GM12878 (cell line): ENCODE data around the gene KRTAP19-1. TPM values are rescaled to one million over a fixed set of nuclear protein-coding genes. Genes with fewer than 3 reads are reported as not detected.

Experiments
- ATAC-seq: fragments of 200-7000 bp; cut with Tn5 transposase; 3 replicates; pipeline ENCODE4 v1.9.1; 2020; ENCODE audit warnings: mild to moderate bottlenecking, moderate library complexity
- BruUV-seq: library from RNA; stranded (reverse); fragments of 400-500 nt; replicated peaks from 2 replicates; lab custom pipeline; 2021; lab: Mats Ljungman, UMichigan
- CTCF ChIA-PET: fragments of 300-600 bp; sonication (Branson Sonifier 250); formaldehyde crosslinking; extraction: SDS; loops from one replicate; lab custom pipeline; 2021; ENCODE audit warnings: inconsistent platforms; lab: Yijun Ruan, JAX
- POLR2A ChIA-PET: fragments of 350-600 bp; formaldehyde crosslinking; extraction: SDS; loops from one replicate; lab custom pipeline; 2021; ENCODE audit warnings: inconsistent platforms; lab: Charles Lee
- RAD21 ChIA-PET: fragments of 300-600 bp; sonication (Branson Sonifier 250); formaldehyde crosslinking; loops from one replicate; lab custom pipeline; 2023; ENCODE audit warnings: antibody characterized with exemption; ENCODE audit not compliant: unreplicated experiment; lab: Charles Lee
- SMC1A ChIA-PET: fragments of 300-600 bp; sonication (Branson Sonifier 250); formaldehyde crosslinking; loops from one replicate; lab custom pipeline; 2023; ENCODE audit not compliant: unreplicated experiment, uncharacterized antibody; lab: Charles Lee
- DNase-seq: peaks from one replicate; pipeline ENCODE4 v3.0.0-alpha.2; 2011; ENCODE audit warnings: low read depth, low spot score
- FAIRE-seq: peaks from 3 replicates; lab custom pipeline; 2011; peaks lifted over from hg19 to GRCh38; lab: Jason Lieb, UNC
- H2AFZ ChIP-seq: 2 replicates; pipeline ENCODE4 v1.6.0; 2011; ENCODE audit warnings: low read depth, low read length, control low read depth; ENCODE audit not compliant: control insufficient read depth
- H3K27ac ChIP-seq: 2 replicates; pipeline ENCODE4 v1.5.1; 2011; ENCODE audit warnings: control low read depth; ENCODE audit not compliant: control insufficient read depth, insufficient read depth
- H3K27me3 ChIP-seq, 2 experiments: replicated peaks in 1 of 2; 2 replicates each; pipeline versions ENCODE4 v1.6.0 to v1.6.1; 2011; ENCODE audit warnings: low read length in 1 of 2; ENCODE audit not compliant: control insufficient read depth in 2 of 2, insufficient read depth in 2 of 2
- H3K36me3 ChIP-seq, 2 experiments: 2 replicates each; pipeline ENCODE4 v1.5.1; 2011; ENCODE audit warnings: low read length in 1 of 2; ENCODE audit not compliant: control insufficient read depth in 2 of 2, insufficient read depth in 2 of 2
- H3K4me1 ChIP-seq: 2 replicates; pipeline ENCODE4 v1.6.1; 2011; ENCODE audit warnings: mild to moderate bottlenecking, low read length, moderate library complexity, mixed read lengths; ENCODE audit not compliant: control insufficient read depth, insufficient read depth
- H3K4me2 ChIP-seq: 2 replicates; pipeline ENCODE4 v1.6.0; 2011; ENCODE audit warnings: control low read depth; ENCODE audit not compliant: control insufficient read depth, insufficient read depth
- H3K4me3 ChIP-seq: fragments of 200-600 bp; sonication (generic); 2 replicates; pipeline ENCODE4 v1.5.1; 2016
- H3K79me2 ChIP-seq: 2 replicates; pipeline ENCODE4 v1.6.0; 2011; ENCODE audit warnings: low read length; ENCODE audit not compliant: control insufficient read depth, insufficient read depth
- H3K9ac ChIP-seq: 2 replicates; pipeline ENCODE4 v1.8.0; 2011; ENCODE audit warnings: low read length, control low read depth, mixed read lengths; ENCODE audit not compliant: control insufficient read depth, insufficient read depth
- H3K9me3 ChIP-seq: replicated peaks from 3 replicates; pipeline ENCODE4 v1.5.1; 2011; ENCODE audit warnings: mild to moderate bottlenecking, low read length; ENCODE audit not compliant: control insufficient read depth, insufficient read depth
- H4K20me1 ChIP-seq: 2 replicates; pipeline ENCODE4 v1.6.0; 2011; ENCODE audit not compliant: control insufficient read depth, insufficient read depth
- ASH2L ChIP-seq: fragments of 300-600, 200-600 bp; sonication (generic); IDR thresholded peaks from 2 replicates; pipeline ENCODE4 v1.6.1; 2017; ENCODE audit warnings: low read depth, mild to moderate bottlenecking, borderline replicate concordance
- CREM ChIP-seq: IDR thresholded peaks from 2 replicates; pipeline ENCODE4 v1.6.1; 2014; ENCODE audit warnings: antibody characterized with exemption, low read depth
- IKZF2 ChIP-seq, 2 experiments: fragments of 450-650 bp; IDR thresholded peaks; 2 replicates each; pipeline ENCODE4 v1.6.1; 2017; ENCODE audit warnings: mild to moderate bottlenecking in 2 of 2, moderate library complexity in 2 of 2
- KAT2A ChIP-seq: conservative IDR thresholded peaks from 2 replicates; pipeline ENCODE4 v1.6.1; 2011; ENCODE audit warnings: low read depth, low read length; ENCODE audit not compliant: control insufficient read depth
- MEF2B ChIP-seq: fragments of 450-650 bp; IDR thresholded peaks from 2 replicates; pipeline ENCODE4 v1.6.1; 2018; ENCODE audit warnings: mild to moderate bottlenecking, moderate library complexity; ENCODE audit not compliant: partially characterized antibody, poor library complexity, severe bottlenecking
- NFIC ChIP-seq: IDR thresholded peaks from 2 replicates; pipeline ENCODE4 v1.6.1; 2012; ENCODE audit warnings: low read depth, mild to moderate bottlenecking, inconsistent platforms, low read length, moderate library complexity
- SIX5 ChIP-seq: IDR thresholded peaks from 2 replicates; pipeline ENCODE4 v1.6.1; 2011; ENCODE audit warnings: mild to moderate bottlenecking, low read depth, low read length, moderate library complexity; ENCODE audit not compliant: severe bottlenecking
- STAT3 ChIP-seq: IDR thresholded peaks from 2 replicates; pipeline ENCODE4 v1.6.1; 2011; ENCODE audit warnings: low read depth, low read length, improper control_type of control experiment
- SUPT20H ChIP-seq: IDR thresholded peaks from 2 replicates; pipeline ENCODE4 v1.6.1; 2011; ENCODE audit warnings: low read depth, mild to moderate bottlenecking, low read length, moderate library complexity, borderline replicate concordance; ENCODE audit not compliant: control insufficient read depth
- ZNF274 ChIP-seq: IDR thresholded peaks from one replicate; pipeline ENCODE4 v1.8.0; 2011; ENCODE audit not compliant: insufficient read length, insufficient read depth
- WGBS: methylation state at CpG from one replicate; pipeline ENCODE4 v1.1.6; 2016; ENCODE audit warnings: low lambda C conversion rate; ENCODE audit not compliant: insufficient replicate concordance, insufficient coverage; ENCODE audit errors: missing lambda C conversion rate; 5-methylcytosine and 5-hydroxymethylcytosine counted together
- in situ Hi-C: fragments of 300-500 bp; cut with MboI; formaldehyde crosslinking; loops from 9 replicates; pipeline ENCODE4 v1.14.3; 2018; ENCODE audit warnings: mixed read lengths
- intact Hi-C: fragments of 100-400 bp; cut with micrococcal nuclease; formaldehyde crosslinking; loops from one replicate; pipeline ENCODE4 v1.14.2; 2022; ENCODE audit not compliant: unreplicated experiment
- polyA plus RNA-seq, 11 experiments: library from polyadenylated mRNA; depleted of rRNA in 4 of 11; unstranded in 6 of 11; stranded (reverse) in 5 of 11; fragments of >200 nt; fragmentation: Nextera tagmentation in 4 of 11; fragmentation: Illumina TruSeq in 1 of 11; extraction: Ambion mirVana in 4 of 11; extraction: Trizol in 1 of 11; gene quantifications; 1 replicate in 1 of 11; 2 replicates in 10 of 11; pipeline versions ENCODE4 v1.2.1 to v1.2.3, GENCODE V29; 2011 to 2016; ENCODE audit warnings: inconsistent platforms in 2 of 11, missing spikeins in 2 of 11, low read depth in 1 of 11
- total RNA-seq, 4 experiments: library from RNA; depleted of rRNA in 3 of 4; stranded (reverse); fragments of >200 nt in 3 of 4; fragmentation: Illumina TruSeq in 1 of 4; extraction: Trizol in 1 of 4; gene quantifications; 2 replicates each; pipeline versions ENCODE4 v1.2.1 to v1.2.3, GENCODE V29; 2013 to 2021
- TF ChIP-seq, protein P1 (sequence below): fragments of 450-650 bp; conservative IDR thresholded peaks from 2 replicates; pipeline ENCODE4 v1.6.1; 2017; ENCODE audit warnings: mild to moderate bottlenecking, moderate library complexity

Gene KRTAP19-1
- total and polyA plus RNA-seq, 10 of the 15 experiments (the other 5 are each of a cell fraction or from before 2014, with no cell fraction given): not detected

DNA sequence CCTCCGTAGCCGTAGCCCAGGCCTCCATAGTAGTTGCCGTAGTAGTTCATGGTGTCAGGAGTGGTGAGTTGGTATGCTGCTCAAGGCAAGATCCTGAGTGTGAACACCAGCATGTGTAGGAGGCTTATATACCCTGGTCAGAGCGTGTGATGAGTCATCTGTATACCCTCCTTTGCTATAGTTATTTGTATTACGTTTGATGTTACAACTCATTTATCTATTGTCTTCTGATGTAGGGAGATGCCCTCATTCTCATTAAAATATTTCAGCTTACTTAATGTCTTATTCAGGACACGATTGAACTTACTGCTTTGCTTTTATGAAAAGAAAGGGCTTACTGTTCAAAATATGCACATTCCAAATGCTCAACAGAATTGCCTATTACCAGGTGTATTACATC is 21.9 kb upstream of the KRTAP19-1 start, which contains the start of gene KRTAP19-5 (continued):
- TF ChIP-seq SUPT20H (no peak), ZNF274 (no peak), ASH2L (no peak), IKZF2 (IDR thresholded peaks at IDR 0.05) (no peak), NFIC (no peak)

GRCh38 chr21:30497065-30497464 is 16.9 kb upstream of the KRTAP19-1 start, which contains the start of gene KRTAP19-4:
KRTAP19-4 (minus strand) TSS chr21:30497165; CDS start chr21:30497110, 55 bp downstream.
- intact Hi-C loops: no loop called here
- H3K9ac ChIP-seq: no peak within 1 kb of the TSS
- 12% methylated on average over 4 of the region's 4 CpGs for WGBS
- ATAC-seq (no peak), DNase-seq (no peak), FAIRE-seq (no peak)
- no peaks in the 10 kb centered on the region for H3K36me3 ChIP-seq
- H3K9me3 ChIP-seq: no peaks in the 10 kb centered on the region
- no peaks in the 10 kb centered on the region for H3K79me2 ChIP-seq
- H2AFZ ChIP-seq: no peak within 1 kb of the TSS
- in situ Hi-C loops: no loop called here
- ChIA-PET SMC1A (interaction anchor here (1.1 kb wide), 1 partner anchor 25 kb away, joined by 4 read pairs; no protein-coding TSS in a partner anchor), POLR2A (no interaction called here), RAD21 (no interaction called here), CTCF (interaction anchor here (0.5 to 1.7 kb wide), 2 partner anchors 9 to 925 kb away, joined by 3 read pairs; no protein-coding TSS in a partner anchor)
- no peaks in the 10 kb centered on the region for H4K20me1 ChIP-seq
- TF ChIP-seq, protein P1, sequence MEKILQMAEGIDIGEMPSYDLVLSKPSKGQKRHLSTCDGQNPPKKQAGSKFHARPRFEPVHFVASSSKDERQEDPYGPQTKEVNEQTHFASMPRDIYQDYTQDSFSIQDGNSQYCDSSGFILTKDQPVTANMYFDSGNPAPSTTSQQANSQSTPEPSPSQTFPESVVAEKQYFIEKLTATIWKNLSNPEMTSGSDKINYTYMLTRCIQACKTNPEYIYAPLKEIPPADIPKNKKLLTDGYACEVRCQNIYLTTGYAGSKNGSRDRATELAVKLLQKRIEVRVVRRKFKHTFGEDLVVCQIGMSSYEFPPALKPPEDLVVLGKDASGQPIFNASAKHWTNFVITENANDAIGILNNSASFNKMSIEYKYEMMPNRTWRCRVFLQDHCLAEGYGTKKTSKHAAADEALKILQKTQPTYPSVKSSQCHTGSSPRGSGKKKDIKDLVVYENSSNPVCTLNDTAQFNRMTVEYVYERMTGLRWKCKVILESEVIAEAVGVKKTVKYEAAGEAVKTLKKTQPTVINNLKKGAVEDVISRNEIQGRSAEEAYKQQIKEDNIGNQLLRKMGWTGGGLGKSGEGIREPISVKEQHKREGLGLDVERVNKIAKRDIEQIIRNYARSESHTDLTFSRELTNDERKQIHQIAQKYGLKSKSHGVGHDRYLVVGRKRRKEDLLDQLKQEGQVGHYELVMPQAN: no peak
- TF ChIP-seq MEF2B (no peak), KAT2A (no peak), CREM (no peak), STAT3 (no peak), SIX5 (no peak)
- H3K27me3 ChIP-seq: no peaks in the 10 kb centered on the region
- no peak within 1 kb of the TSS for H3K27ac ChIP-seq
- H3K4me3 ChIP-seq: no peak within 1 kb of the TSS
- H3K4me1 ChIP-seq: no peaks in the 10 kb centered on the region
- BruUV-seq: no TSS peak
- no peak within 1 kb of the TSS for H3K4me2 ChIP-seq
